Measurements from ENCODE around the gene KIAA0513.

KIAA0513 gene

DNA sequence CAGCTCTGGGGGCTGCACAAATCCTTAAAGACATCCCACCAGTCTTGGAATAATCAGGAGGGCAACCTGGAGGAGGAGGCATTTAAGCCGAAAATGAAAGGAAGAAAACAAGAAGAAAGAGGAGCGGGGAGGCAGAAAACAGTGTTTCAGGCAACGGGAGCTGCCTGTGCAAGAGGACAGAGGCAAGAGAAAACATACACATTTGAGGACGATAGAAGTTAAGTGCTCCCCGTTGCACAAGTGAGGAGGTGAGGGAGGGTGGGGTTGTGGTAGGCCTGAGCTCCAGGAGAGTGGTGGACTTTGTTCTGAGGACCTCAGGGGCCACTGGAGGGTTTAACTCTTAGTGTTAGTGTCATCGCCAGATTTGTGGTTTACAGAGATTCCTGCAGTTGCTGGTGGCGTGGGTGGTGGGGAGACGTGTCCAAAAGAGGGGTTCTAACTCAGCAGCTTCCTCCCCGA is 112.3 kb downstream of the KIAA0513 start:
- DNase-seq (ENCODE audit: low read depth) = no peak
- TF ChIP-seq, protein P1, sequence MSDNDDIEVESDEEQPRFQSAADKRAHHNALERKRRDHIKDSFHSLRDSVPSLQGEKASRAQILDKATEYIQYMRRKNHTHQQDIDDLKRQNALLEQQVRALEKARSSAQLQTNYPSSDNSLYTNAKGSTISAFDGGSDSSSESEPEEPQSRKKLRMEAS (IDR thresholded peaks at IDR 0.05; ENCODE audit: low read depth, low read length) = no peak
- TF ChIP-seq MYC (IDR thresholded peaks at IDR 0.05; ENCODE audit: low read depth, low read length) = no peak
- TF ChIP-seq, protein P2, sequence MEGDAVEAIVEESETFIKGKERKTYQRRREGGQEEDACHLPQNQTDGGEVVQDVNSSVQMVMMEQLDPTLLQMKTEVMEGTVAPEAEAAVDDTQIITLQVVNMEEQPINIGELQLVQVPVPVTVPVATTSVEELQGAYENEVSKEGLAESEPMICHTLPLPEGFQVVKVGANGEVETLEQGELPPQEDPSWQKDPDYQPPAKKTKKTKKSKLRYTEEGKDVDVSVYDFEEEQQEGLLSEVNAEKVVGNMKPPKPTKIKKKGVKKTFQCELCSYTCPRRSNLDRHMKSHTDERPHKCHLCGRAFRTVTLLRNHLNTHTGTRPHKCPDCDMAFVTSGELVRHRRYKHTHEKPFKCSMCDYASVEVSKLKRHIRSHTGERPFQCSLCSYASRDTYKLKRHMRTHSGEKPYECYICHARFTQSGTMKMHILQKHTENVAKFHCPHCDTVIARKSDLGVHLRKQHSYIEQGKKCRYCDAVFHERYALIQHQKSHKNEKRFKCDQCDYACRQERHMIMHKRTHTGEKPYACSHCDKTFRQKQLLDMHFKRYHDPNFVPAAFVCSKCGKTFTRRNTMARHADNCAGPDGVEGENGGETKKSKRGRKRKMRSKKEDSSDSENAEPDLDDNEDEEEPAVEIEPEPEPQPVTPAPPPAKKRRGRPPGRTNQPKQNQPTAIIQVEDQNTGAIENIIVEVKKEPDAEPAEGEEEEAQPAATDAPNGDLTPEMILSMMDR (IDR thresholded peaks at IDR 0.05; ENCODE audit: low read depth, low read length) = no peak
- no peak for TF ChIP-seq POLR2A (IDR thresholded peaks at IDR 0.05; ENCODE audit: extremely low read depth, insufficient read length)
- no peak overlapping the region for H3K4me3 ChIP-seq (ENCODE audit: low read depth, low read length)

DNA sequence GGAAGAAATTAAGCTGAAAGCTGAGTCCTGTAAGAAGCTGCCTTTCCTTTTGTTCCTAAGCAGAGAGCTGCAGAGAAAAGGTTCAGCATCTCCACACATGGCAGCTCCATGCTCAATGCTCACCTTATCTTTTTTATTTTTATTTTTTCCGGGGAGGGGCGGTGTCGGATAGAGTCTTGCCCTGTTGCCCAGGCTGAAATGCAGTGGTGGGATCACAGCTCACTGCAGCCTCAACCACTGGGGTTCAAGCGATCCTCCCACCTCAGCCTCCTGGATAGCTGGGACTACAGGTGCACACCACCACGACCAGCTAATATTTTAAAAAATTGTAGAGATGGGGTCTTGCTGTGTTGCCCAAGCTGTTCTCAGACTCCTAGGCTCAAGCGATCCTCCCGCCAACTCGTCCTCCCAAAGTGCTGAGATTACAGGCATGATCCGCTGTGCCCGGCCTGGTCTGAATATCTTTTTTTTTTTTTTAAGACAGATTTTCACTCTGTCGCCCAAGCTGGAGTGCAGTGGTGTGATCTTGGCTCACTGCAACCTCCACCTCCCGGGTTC is 112.9 kb downstream of the KIAA0513 start:
- DNase-seq (ENCODE audit: low read depth) = no peak
- H3K4me3 ChIP-seq (ENCODE audit: low read depth, low read length) = no peak overlapping the region
- TF ChIP-seq MYC (IDR thresholded peaks at IDR 0.05; ENCODE audit: low read depth, low read length) = no peak
- no peak for TF ChIP-seq POLR2A (IDR thresholded peaks at IDR 0.05; ENCODE audit: extremely low read depth, insufficient read length)
- TF ChIP-seq, protein P2 (IDR thresholded peaks at IDR 0.05; ENCODE audit: low read depth, low read length) = no peak
- TF ChIP-seq, protein P1 (IDR thresholded peaks at IDR 0.05; ENCODE audit: low read depth, low read length) = no peak

DNA sequence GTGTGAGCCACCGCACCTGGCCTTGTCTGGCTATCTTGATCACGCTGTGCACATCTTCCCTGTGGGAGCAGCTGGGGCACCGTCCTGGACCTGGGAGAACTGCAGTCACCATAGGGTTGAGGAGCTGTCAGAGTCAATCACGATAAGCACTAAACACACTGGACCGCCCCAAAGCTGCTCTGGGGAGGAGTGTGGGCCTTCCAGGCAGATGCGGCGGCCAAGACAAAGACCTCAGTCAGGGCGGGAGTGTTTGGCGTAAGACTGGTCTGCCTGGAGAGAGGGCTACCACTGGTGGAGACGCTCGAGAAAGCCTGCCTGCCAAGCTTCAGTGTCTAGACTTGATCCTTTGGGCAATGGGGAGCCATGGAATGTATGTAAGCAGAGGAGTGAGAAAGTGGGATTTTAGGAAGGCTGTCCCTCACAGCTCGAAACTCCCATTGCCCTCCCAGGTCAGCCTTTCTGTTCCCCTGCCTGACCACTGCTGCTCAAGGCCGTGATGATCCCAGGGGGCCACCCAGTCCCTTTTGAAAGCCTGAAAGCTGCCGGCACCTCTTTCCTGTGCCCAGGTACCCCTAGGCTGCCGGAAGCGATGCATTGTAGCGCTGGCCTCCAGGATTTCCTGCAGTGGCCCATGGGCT is 114.0 kb downstream of the KIAA0513 start:
- TF ChIP-seq POLR2A (IDR thresholded peaks at IDR 0.05; ENCODE audit: extremely low read depth, insufficient read length) (no peak), MYC (IDR thresholded peaks at IDR 0.05; ENCODE audit: low read depth, low read length) (no peak)
- TF ChIP-seq, protein P2 (IDR thresholded peaks at IDR 0.05; ENCODE audit: low read depth, low read length) = no peak
- TF ChIP-seq, protein P1 (IDR thresholded peaks at IDR 0.05; ENCODE audit: low read depth, low read length) = no peak
- no peak for DNase-seq (ENCODE audit: low read depth)
- no peak overlapping the region for H3K4me3 ChIP-seq (ENCODE audit: low read depth, low read length)

DNA sequence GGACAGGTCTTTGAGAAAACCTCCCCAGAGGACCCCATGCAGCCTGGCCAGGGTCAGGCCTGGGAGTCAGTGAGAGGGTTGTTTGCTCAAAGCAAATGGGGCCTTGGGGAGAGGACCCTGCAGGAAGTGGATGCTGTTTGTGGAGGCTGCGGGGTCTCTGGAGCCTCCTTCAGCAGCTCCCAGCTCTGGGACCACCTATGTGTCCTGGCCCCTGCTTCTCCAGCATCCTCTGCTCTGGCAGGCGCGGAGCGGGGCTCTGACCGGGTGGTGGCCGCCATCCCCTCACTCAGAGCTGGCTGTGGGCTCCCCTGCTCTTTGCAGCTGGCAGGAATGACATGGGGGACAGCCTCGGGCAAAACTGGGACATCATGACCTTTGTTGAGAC is 114.5 kb downstream of the KIAA0513 start:
- TF ChIP-seq, protein P1 (IDR thresholded peaks at IDR 0.05; ENCODE audit: low read depth, low read length) = no peak
- no peak for TF ChIP-seq POLR2A (IDR thresholded peaks at IDR 0.05; ENCODE audit: extremely low read depth, insufficient read length)
- TF ChIP-seq MYC (IDR thresholded peaks at IDR 0.05; ENCODE audit: low read depth, low read length) = no peak
- TF ChIP-seq, protein P2 (IDR thresholded peaks at IDR 0.05; ENCODE audit: low read depth, low read length) = no peak
- H3K4me3 ChIP-seq (ENCODE audit: low read depth, low read length) = no peak overlapping the region
- DNase-seq (ENCODE audit: low read depth) = no peak

DNA sequence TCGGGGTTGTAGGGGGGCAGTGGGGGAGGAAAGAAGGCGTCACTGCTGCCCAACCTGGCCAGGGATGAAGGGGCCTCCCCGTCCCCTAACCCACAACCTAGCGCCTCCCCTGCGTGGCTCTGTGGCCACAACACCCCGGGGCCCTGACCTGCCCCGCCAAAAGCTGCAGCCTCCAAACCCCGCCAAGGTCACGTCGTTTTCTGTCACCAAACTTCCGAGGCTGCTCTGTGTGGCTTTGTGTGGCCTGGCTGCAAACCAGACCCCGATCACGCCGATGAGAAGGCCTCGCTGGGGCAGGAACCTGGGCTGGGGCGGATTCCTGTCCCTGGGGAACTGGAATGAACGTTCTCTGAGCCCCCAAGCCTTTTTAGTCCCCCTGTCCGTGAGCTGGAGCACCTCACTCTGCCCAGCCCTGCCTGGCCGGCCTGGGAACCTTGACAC is 115.2 kb downstream of the KIAA0513 start:
- no peak overlapping the region for H3K4me3 ChIP-seq (ENCODE audit: low read depth, low read length)
- TF ChIP-seq, protein P2 (IDR thresholded peaks at IDR 0.05; ENCODE audit: low read depth, low read length) = no peak
- no peak for TF ChIP-seq POLR2A (IDR thresholded peaks at IDR 0.05; ENCODE audit: extremely low read depth, insufficient read length)
- TF ChIP-seq MYC (IDR thresholded peaks at IDR 0.05; ENCODE audit: low read depth, low read length) = no peak
- DNase-seq (ENCODE audit: low read depth) = no peak
